ENCODE data around the gene SLC30A2. TPM values are rescaled to one million over a fixed set of nuclear protein-coding genes. Genes with fewer than 3 reads are reported as not detected.

Gene SLC30A2
- total RNA-seq, 1 donor from 2014 or later: not detected

GRCh38 chr1:25990702-25991395 is 55.1 kb downstream of the SLC30A2 start:
- ATAC-seq (no peak), DNase-seq (ENCODE audit: low spot score) (no peak)
- intact Hi-C loops (cut with DNase I): no loop called here

- intact Hi-C loops (cut with DNase I): no loop called here
- no peak for ATAC-seq
- no peak for DNase-seq (ENCODE audit: low spot score)
Measured at GRCh38 chr1:25990251-25990650, 55.7 kb downstream of the SLC30A2 start.

- intact Hi-C loops (cut with DNase I): no loop called here
Measured at GRCh38 chr1:25989440-25990234, 56.3 kb downstream of the SLC30A2 start.

GRCh38 chr1:25987951-25988350 is 58.0 kb downstream of the SLC30A2 start:
- ATAC-seq (no peak), DNase-seq (ENCODE audit: low spot score) (no peak)
- intact Hi-C loops (cut with DNase I): no loop called here

More at GRCh38 chr1:25989440-25990234, 56.3 kb downstream of the SLC30A2 start:
- DNase-seq (ENCODE audit: low spot score) (no peak), ATAC-seq (no peak)

Other genes starting within 250 kb of the SLC30A2 start
- 53.8 TPM for gene SELENON, start 245.9 kb downstream of the SLC30A2 start, total RNA-seq
- 65.4 TPM for gene MTFR1L, start 226.2 kb downstream of the SLC30A2 start, total RNA-seq
- not detected for gene AUNIP, start 186.7 kb downstream of the SLC30A2 start, total RNA-seq
- gene PAQR7, start 170.4 kb downstream of the SLC30A2 start, total RNA-seq: 12.3 TPM
- gene STMN1, start 139.7 kb downstream of the SLC30A2 start, total RNA-seq: 186 TPM
- gene PAFAH2, start 48.1 kb downstream of the SLC30A2 start, total RNA-seq: 11.5 TPM
- gene EXTL1, start 24.3 kb downstream of the SLC30A2 start, total RNA-seq: 39.9 TPM
- gene TRIM63, start 21.5 kb upstream of the SLC30A2 start, total RNA-seq: 0.18 TPM
- 11.2 TPM for gene PDIK1L, start 65.7 kb upstream of the SLC30A2 start, total RNA-seq
- gene FAM110D, start 113.0 kb upstream of the SLC30A2 start, total RNA-seq: 11.8 TPM
- not detected for gene C1orf232, start 122.8 kb upstream of the SLC30A2 start, total RNA-seq
- gene ZNF593, start 123.8 kb upstream of the SLC30A2 start, total RNA-seq: 18.3 TPM
- gene ZNF593OS, start 125.7 kb upstream of the SLC30A2 start, total RNA-seq: not detected
- gene CNKSR1, start 131.4 kb upstream of the SLC30A2 start, total RNA-seq: 3.1 TPM
- not detected for gene CATSPER4, start 144.5 kb upstream of the SLC30A2 start, total RNA-seq
- 17.6 TPM for gene CEP85, start 188.1 kb upstream of the SLC30A2 start, total RNA-seq
- 106 TPM for gene SH3BGRL3, start 234.0 kb upstream of the SLC30A2 start, total RNA-seq

All from sciatic nerve (tissue), 2 donors.